NCI-H146 treated with DMSO at 0.1 percent for 48 hours (cell line): ENCODE results near the gene FKBP9.
"Not testable (repeated sequence)": the region's sequence is repeated elsewhere in the genome, so short reads cannot be mapped to it uniquely, and the experiment has no call there.

Source experiments
- DNase-seq: peaks from one replicate; lab custom pipeline; 2025; ENCODE audit not compliant: unreplicated experiment; lab: John Stamatoyannopoulos, UW

Gene FKBP9

DNA sequence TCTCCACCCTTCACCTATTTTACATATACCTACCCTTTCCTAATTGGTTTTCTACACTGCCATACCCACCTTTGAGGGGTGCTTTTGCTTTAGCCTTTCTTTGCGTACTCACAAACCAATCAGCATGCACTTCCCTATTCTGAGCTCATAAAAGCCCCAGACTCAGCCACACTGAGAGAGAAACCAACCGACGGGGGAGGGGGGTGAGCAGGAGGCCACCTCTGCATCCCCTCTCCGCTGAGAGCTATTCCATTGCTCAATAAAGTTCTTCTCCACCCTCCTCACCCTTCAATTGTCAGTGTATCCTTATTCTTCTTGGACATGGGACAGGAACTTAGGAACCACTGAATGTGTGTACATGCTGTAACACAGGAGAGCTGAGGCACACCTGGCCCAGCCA lies 9.0 kb upstream of the FKBP9 start:
- no peak for DNase-seq

- DNase-seq = no peak
Measured at GRCh38 chr7:32952876-32953275, 4.4 kb upstream of the FKBP9 start.

GRCh38 chr7:32958046-32959025 lies 1.1 kb downstream of the FKBP9 start:
- no peak for DNase-seq

GRCh38 chr7:32963880-32964301 lies 6.7 kb downstream of the FKBP9 start:
- DNase-seq = peak; percentile 52

- DNase-seq = not testable (repeated sequence)
Measured at GRCh38 chr7:32964461-32965159, 7.4 kb downstream of the FKBP9 start.

- DNase-seq = not testable (repeated sequence)
Measured at GRCh38 chr7:32966489-32967267, 9.4 kb downstream of the FKBP9 start.

DNA sequence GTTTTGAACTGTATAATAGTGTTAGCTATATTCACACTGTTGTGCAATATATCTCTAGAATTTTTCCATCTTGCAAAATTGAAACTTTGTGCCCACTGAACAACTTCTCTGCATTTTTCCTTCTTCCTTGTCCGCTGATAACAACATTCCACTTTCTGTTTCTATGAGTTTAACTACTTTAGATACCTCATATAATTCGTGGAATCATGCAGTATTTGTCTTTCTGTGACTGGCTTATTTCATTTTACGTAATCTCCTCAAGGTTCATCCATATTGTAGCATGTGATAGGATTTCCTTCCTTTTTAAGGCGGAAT lies 10.0 kb downstream of the FKBP9 start:
- DNase-seq = not testable (repeated sequence)

- not testable (repeated sequence) for DNase-seq
Measured at GRCh38 chr7:32971967-32972366, 14.7 kb downstream of the FKBP9 start.

GRCh38 chr7:32977159-32977558 lies 19.9 kb downstream of the FKBP9 start:
- not testable (repeated sequence) for DNase-seq

GRCh38 chr7:32979246-32979645 lies 22.0 kb downstream of the FKBP9 start:
- DNase-seq = not testable (repeated sequence)

- DNase-seq = not testable (repeated sequence)
Measured at GRCh38 chr7:32979902-32980301, 22.7 kb downstream of the FKBP9 start.

DNA sequence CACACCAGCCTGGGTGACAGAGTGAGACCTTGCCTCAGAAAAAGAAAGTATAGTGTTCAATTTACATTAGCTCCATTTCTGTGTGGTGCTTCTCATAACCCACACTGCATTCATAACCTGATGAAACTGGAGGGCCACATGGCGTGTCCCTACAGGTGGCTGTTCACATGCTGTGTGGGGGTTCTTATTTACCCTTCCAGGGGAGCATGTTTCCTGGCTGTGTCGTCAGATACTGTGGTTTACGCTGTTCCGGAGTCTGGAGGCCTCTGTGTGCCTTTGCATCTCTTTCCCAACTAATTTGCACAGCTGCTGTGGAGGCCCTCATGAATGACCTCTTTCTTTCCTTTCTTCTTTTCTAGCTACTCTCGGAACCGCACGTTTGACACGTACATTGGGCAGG lies 30.9 kb downstream of the FKBP9 start:
- peak; percentile 87 for DNase-seq

DNA sequence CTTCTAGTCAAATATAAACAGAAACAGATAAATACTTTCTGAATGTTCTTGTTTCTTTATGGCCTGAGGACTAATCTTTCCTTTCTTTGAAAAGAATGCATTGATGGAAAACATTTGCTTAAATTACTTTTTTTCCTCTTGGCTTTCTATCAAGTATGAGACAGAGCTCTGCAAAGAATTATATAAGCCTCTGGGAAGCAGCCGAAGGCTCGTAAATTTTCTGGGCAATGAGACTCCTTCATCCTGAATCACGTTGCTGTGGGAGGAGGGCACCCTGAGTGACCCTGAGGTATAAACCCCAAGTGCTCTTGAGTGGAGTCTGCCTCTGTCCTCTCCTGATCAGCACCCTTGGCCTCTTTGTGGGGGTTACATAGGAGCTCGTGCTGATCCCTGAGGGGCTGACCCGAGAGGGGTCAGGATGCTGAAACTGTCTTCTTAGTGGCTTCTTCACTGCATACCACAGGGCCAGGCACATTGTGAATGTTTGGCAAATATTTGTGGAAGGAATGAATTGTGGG lies 33.9 kb downstream of the FKBP9 start:
- not testable (repeated sequence) for DNase-seq

DNA sequence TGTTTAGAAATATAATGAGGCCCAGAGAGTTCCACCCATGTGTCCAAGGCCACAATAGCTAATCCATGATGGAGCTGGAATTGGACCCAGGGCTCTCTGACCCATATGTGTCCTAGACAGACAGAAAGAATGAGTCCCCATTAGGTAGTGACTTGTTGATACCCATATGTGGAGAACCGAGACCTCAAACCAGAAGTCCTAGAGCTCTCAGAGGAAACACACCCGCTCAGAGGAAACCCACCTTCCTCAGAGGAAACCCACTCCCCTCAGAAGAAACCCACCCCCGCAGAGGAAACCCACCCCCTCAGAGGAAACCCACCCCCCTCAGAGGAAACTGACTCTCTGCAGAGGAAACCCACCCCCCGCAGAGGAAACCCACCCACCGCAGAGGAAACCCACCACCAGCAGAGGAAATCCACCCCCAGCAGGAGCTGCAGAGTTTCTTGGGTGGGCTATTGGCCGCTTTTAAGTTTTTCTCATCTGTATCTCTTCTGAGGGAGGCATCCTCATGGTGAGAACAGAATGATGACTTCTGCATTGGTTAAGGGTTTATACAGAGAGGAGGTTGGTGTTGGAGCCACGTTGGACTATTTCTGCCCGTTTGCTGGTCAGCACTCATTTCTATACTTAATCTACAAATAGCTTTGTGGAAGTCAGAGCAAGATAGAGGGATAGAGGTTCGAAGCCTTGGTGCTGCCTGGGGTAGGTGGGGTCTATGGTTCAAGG lies 34.9 kb downstream of the FKBP9 start:
- not testable (repeated sequence) for DNase-seq

DNA sequence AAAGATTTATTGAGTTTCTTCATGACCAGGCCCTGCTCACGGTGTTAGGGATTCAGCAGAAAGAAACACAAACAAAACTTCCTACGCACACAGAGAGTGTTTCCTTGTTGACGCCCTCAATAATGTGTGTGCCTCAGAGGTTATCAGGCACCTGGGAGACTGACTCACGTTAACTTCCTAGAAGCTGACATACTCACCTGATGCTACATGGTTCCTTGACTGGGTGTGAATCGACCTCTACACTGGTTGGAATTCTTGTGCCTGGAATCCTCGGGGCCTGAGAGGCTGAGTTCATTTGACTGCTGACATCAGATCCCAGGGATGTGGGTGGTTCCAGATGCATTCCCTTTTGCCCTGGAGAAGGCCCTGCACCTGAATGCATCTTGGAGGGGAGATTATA lies 35.5 kb downstream of the FKBP9 start:
- DNase-seq = not testable (repeated sequence)

- not testable (repeated sequence) for DNase-seq
Measured at GRCh38 chr7:32997956-32998355, 40.7 kb downstream of the FKBP9 start.

DNA sequence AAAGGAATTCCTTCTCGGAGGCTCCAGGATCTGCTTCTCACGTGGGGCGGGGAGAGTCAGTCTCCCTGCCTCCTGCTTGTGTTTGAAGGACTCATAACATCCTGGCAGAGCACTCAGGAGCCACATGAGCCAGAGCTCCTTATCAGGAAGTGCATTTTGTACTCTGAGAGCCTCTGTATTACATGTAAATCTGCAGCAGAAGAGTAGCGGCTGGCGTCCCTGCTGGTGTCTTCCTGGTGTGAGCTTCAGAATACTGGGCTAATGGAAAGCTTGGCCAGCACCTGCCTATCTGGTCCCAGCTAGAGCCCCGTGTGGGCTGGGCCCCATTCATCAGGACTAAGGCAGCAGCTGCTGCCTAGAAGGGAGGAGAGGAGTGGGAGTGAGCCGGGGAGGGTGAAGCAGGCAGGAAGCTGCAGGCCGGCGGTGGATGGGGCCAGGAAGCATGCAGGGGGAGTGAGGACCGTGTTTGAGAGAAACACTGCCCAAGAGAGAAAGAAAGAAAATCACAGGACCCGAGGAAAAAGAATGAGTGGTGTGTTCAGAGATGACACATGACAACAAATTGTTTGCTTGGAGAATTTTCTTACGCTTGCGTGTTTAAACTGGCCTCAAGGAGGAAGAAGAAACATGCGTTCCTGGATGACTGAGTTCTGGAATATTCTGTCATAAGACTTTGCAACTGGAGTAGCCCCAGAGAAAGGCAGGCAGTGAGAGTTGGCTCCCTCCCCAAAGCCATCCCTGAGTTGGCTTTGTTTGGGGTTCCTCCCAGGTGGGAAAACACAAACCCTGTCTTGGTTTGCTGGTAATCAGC lies 41.3 kb downstream of the FKBP9 start:
- DNase-seq = peak; percentile 61

DNA sequence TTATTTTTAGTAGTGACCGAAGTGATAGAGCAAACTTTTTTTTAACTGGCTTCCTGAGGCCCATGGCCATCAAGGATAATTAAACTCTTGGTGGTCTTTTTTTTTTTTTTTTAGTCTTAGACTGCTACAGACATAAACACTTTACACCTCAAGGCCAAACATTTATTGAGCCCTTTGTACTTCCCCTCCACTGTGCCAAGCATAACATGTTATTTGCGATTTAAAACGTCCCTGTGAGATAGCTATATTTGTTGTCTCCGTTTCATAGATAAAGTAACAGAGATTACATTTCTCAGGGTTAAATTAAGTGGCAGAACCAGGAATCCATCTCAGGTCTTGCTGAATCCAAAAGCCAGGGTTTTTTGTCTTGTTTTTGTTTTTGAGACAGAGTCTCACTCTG lies 42.1 kb downstream of the FKBP9 start:
- DNase-seq = not testable (repeated sequence)

DNA sequence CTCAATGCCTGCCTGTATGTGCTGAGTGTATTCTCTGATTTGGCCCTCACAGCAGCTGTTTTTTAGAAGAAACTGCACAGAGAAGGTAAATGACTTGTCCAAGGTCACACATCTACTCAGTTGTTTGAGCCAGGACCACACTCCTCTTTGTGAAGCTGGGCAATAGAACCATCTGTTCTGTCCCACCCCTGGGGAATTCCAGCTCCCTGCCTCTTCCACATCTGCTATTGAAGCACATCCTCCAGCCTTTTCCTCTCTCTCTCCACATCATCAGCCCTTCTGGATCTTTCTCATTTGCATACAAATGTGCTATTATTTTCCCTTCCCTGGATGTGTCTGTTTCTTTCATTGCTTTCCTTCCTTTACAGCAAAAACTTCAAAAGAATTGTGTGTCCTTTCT lies 45.9 kb downstream of the FKBP9 start:
- DNase-seq = not testable (repeated sequence)
